Measurements from ENCODE around the gene ADGRF5.
"Not testable (repeated sequence)": the region's sequence is repeated elsewhere in the genome, so short reads cannot be mapped to it uniquely, and the experiment has no call there.

The ADGRF5 gene

DNA sequence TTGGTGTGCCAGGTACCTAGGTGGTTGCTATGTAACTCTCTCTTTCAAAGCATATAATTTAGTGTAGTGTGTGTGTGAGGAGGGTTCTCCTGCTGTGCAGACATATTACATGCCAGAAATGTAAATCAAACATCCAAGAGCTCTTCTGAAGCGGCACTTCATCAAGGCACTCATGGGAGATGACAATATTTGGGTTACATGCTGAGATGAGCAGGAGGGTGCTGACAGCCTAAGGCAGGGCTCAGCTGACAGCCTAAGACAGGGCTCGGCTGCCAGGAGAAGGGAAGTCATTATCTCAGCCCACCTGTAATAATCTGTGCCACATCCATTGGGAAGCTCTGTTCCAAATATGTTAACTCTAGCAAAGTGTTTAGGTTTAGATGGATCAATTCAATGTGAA, 39.1 kb downstream of the ADGRF5 start:
- DNase-seq = no peak

DNA sequence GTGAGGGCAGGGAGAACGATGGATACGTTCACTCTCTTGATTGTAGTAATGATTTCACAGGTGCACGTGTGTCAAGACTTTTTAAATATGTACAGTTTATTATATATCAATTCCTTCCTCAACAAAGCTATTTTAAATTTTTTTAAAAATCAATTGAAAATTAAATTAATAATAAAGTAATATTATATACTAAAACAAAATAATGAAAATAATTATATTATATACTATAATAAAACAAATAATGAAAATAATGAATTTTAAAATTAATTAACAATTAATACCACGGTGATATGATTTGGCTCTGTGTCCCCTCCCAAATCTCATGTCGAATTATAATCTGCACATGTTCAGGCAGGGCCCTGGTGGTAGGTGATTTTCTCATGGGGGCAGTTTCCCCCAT, 42.7 kb downstream of the ADGRF5 start:
- DNase-seq = no peak

DNA sequence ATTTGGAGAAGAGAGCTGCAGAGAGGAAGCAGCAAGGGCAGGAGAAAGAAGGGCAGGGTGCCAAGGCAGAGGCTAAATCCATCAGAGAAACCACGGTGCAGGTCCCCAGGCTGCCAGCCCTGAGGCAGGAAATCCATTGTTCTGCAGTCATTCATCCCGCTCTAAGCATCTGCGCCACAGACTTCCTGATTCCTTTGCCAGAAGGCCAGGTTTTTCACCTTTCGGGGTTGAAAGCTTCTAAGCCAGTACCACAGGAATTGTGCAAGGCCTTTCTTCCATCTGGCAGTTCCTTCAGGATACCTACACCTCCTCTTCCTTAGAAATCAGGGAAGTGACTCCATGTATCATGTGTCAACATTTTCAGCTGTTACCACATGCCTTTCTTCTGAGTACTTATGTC, 45.6 kb downstream of the ADGRF5 start:
- DNase-seq = no peak

DNA sequence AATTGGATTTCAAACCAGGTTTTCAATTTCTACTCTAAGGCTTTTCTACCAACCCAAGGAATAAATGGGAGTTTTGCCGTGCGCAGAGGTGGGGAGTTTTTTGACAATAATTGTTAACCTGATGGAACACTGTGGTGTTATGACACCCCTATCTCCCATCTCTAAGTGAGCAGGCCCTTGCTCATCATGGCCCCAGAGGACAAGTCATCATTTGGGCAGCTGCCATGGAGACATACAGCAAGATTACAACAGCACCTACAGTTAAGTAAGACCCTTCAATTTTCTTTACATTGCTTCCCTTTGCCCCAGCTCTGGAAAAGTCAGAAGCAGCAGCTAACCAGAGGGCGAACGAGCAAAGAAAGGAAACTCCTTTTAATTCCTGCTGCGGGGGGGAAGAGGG, 54.3 kb downstream of the ADGRF5 start:
- no peak for DNase-seq

DNA sequence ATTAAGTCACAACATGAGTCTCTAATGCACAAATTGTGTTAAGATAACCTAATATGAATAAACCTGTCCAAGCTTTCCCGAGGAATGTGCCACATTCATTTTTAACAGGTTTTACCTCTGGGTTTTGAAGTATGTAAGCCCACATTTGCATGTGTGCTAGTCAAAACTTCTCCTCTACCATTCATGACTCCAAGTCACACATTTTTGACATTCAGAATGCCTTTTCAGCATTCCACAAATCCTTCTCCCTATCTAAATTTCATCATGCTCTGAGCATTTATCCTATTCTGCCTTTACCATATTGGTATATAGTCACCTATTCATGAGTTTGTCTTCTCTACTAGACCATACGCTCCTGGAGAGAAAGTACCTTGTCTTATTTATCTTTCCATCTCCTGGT, 56.5 kb downstream of the ADGRF5 start:
- DNase-seq = no peak

DNA sequence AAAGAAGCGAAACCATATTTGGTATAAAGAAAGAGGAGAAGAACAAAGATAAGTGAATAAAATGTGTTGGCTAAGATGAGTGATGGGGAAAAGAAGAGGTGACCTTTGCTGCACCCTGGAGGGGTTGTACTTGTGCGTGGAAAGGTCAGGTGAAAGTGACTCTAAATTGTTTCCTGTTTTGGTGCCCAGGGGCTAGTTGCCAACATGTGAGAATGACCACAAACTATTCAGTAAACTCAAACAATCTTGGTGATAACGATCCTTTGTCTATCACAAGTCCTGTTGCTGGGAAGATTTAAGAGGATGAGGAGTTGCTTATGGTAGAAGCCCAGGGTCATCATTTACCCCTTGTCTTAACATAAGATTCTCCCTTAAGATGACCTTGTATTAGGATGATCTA, 57.9 kb downstream of the ADGRF5 start:
- DNase-seq = no peak

DNA sequence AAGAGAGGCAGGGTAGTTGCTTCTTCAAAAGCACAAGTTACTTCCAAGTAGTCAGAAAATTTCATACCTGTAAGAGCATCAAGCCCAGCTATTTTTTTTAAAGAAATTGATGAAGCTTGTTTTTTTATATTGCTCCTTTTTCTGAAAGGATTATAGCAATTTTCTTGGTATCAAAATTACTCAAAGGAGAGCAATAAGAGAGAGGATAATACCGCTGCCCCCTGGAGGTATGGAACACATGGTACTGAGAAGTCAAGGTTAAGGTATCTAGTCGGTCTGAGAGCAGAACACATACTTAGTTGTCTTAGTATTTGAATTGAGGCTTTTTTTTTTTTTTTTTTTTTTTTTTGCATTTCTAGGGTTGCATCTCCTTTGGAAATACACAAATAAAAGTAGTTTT, 59.4 kb downstream of the ADGRF5 start:
- DNase-seq = no peak

DNA sequence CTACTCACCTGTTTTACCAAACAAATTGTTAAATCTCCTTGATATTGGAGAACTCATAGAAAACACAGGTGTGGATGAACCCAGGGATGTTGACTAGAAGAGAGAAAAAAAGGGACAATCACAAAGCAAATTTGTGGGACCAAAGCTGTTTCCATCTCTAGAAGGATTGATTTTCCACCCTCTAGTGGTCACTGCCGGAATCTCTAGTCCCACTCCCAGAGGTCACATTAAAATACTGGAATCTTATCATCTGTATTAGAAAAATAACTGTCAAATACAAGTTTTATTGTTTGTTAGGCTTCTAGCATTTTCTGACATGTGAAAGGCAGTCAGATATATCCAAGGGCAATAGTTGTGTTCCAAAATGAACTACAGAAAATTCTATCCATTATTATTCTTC, 65.8 kb downstream of the ADGRF5 start:
- peak; percentile 28 for DNase-seq

DNA sequence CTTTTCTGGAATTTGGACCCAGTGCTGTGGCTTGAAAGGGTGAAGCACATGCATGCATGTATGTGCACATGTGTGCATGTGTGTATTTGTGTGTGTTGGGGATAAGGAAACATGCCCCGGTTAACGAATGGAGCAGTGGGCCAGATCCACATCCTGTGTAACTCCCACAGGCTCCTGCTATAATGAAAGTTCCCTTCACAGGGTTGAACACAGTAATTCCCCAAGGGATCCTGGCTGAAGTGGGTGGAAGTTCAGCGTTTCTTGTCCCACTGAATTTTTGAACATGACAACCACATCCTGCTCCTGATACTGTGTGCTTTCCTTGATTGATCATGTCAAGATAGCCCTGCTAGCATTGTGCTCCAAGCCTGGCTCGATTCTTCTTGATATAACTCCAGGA, 70.2 kb downstream of the ADGRF5 start:
- not testable (repeated sequence) for DNase-seq

DNA sequence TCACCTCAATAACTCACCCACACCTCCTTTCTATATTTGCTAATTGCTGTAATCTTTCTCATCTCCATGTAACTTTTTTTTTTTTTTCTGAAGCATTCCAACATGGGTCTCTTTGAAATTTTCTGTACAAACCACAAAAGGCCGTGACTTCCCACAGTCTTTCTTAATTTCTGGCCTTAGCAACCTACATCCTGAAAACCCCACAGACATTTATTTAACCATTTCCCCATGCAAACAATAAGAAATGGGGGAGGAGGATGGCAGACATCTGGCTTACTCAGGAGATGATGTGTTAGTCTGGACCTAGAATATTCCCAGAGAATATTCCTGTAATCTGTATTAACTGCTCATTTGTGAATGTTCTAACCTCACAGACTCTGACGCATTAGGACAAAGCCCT, 70.9 kb downstream of the ADGRF5 start:
- no peak for DNase-seq

DNA sequence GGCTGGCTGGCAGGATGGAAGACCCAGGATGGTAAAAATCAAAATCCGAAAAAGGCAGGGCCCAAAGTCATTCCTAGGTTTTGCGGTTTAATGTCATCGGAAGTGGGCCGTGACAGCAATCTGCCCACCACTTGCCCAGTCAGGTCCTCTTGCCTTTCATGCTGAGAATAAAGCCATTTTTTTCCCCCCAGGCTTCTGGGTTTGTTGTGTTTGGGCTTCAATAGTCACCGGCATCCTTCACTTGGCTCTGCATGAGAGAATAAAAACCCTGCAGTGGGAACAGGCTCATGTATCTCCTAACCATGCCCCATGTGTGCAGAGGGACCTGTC, 72.4 kb downstream of the ADGRF5 start:
- no peak for DNase-seq

DNA sequence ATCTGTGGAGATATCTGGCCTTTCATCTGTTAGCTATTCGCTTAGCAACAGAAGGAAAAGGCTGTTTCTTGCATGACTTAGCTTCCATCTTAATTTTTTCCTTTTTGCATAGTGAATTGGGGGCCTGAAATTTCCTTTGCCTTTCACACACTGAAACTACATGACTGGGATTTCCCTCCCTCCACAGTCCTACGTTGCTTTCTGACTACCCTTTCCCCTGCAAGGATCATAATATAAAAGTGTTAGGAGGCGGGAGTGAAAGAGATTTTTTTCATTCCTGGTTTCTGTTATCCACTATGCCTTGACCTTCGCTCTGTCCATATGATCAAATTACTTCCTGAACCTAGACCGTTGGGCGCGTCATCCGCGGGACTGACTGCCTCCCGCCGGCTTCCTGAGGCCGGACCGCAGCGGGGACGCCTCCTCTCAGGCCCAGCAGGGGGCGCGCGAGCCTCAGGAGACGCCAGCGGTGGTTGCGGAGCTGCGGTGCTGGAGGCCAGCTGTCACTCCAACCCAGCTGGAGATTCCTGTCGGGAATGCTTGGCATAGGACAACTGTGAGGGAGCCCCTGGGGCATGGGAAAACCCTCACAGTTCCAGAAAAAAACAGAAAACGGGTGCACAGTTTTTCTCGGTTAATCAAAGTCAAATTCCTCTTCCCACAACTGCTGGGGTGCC, 72.9 kb downstream of the ADGRF5 start:
- DNase-seq = peak; percentile 61

DNA sequence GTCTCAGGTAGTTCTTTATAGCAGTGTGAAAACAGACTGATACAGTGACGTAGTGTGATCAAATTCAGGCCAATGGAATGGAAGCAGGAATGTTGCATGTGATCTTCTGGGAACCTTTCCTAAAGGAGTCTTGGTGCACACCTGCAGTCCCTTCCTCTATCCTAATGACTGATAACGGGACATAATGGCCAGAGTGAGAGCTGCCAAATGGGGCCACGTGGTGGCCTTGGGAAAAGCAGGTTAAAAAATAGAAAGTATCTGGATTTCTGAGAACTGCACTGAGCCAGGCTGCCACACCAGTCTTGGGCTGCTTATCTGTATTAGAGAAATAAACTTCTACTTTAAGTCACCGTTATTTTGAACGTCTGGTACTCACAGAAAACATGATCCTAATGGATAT, 76.6 kb downstream of the ADGRF5 start:
- no peak for DNase-seq

DNA sequence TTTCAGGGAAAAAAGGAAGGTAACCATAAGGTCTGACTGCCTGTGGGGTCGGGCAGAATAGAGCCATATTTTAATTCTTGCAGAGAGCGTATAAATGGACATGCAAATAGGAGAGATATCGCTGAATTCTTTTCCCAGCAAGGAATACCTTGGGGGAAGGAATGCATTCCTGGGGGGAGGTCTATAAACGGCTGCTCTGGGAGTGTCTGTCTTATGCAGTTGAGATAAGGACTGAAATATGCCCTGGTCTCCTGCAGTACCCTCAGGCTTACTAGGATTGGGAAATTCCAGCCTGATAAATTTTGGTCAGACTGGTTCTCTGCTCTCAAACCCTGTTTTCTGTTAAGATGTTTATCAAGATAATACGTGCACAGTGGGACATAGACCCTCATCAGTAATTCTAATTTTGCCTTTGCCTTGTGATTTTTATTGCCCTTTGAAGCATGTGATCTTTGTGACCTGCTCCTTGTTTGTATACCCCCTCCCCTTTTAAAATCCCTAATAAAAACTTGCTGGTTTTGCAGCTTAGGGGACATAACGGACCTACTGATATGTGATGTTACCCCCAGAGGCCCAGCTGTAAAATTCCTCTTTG, 79.4 kb downstream of the ADGRF5 start:
- not testable (repeated sequence) for DNase-seq

DNA sequence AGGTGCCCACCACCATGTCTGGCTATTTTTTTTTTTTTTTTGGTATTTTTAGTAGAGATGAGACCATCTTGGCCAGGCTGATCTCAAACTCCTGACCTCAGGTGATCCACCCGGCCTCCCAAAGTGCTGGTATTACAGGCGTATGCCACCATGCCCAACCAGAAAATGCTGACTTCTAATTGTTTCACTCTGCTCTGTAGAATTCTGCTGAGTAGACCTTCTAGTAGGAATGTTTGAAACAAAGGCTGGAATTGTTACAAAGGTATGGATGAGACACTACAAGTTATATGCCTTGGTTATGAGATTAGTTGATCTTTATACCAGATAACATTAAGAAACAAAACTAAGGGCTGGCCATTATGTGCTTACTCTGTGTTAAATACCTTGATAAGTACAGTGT, 83.7 kb downstream of the ADGRF5 start:
- DNase-seq = no peak

DNA sequence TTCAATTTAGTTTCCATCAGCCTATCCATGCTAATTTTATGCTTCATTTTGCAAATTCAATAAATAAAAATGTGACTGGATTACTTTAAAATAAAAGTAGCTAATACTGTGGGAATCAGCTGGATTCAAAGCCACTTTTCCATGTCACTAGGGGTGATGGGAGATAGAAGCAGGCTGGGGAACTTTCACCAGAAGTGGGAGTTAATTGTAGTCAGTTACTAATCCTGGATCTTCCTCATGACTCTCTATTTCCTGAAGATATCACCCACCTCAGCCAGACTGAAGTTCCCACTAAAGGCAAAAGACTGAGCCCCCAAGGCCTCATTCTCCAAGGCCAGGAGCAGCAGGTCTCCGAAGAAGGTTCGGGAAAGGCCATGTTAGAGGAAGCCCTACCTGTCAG, 86.7 kb downstream of the ADGRF5 start:
- not testable (repeated sequence) for DNase-seq

DNA sequence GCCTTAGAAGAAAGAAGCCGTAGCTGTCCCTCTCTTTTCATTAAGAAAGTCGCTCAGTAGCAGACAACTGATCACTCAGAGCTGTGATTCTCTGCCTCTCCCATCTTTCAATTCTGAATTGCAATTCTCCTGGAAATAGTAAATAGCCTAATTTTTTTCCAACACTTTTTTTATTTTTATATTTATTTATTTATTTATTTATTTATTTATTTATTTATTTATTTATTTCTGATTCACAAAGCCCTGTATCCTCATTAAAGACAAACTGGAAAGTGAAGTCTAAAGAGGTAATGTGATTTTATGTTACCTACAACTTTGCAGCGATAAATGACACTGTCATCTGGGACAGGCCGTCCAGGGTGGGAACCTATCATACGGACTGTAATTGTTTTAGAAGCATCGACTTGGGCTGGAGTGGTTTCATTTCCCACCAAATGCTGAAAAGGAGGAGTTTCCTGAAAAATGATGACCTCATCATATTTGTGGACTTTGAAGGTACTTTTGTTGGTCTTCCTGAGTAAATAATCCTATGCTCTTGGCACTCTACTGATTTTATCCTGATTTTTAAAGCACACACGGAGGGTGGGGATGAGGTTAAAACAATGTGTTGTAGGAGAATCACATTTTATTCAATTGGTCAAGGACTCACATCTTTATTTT, 87.4 kb downstream of the ADGRF5 start:
- DNase-seq = not testable (repeated sequence)

DNA sequence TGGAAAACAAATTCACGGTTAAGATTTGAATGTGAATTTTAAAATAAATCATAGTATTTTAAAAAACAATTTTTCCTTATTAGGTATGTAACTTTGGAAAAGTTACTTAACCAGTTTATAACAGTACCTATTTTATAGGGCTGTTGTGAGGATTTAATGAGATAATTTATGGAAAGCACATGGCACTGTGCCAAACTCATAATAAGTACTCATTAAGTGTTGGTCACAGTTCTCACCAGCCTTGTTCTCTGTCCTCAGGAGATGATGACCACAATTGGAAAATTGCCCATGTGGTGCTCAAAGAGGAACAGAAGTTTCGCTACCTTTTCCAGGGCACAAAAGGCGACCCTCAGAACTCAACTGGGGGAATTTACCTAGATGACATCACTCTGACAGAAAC, 88.9 kb downstream of the ADGRF5 start:
- no peak for DNase-seq

DNA sequence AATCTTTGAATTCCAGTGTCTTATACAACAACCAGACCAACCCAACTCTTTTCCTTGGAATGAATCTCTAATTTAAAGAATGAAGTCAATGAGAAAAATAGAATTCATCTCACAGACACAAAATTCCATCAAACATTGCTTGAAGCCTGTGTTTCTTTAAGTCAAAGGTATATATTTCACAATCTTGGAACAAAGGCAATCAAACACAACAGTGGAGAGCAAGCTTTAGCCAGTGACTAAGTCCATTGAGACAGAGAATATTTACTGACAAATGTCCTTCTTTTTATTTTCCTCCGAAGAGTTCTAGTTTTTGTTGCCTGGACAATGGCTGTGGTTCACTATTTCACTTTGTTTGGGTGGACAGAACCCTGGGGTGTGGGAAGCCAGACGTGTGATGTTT, 92.8 kb downstream of the ADGRF5 start:
- DNase-seq = no peak

DNA sequence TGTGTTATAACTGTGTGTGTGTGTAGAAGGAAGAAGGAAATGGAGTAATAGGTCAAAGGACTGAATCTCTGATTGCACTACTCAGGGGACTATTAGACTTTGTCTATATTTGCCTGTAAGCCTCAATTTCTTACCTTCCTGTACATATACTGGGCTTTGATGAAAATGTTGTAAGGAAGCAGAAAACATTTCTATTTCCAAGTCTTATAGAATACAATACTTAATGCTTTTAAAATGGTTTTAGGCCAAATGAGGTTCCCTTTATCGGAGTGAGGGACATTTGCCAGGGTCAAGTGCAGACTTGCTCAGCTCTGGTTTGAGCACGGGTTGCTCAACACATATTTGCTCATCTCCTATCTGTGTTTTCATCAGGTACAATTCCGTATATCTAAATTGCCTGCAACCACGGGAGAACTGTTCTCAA, 100.3 kb downstream of the ADGRF5 start:
- DNase-seq = no peak

DNA sequence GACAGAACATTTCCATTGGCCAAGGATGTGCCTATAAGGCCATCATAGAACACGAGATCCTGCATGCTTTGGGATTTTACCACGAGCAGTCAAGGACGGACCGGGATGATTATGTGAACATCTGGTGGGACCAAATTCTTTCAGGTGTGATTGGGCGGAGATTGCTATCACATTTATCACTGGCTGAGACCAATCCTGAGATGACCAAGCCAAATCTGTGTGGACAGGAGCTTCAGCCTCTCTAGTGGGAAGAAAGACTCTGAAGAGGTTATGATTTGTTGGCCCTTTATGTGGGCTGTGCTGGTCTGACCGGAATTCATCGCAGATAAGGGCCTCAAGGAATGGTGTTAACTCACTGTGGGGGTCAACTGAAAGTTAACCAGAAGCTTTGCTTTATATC, 102.2 kb downstream of the ADGRF5 start:
- no peak for DNase-seq

DNA sequence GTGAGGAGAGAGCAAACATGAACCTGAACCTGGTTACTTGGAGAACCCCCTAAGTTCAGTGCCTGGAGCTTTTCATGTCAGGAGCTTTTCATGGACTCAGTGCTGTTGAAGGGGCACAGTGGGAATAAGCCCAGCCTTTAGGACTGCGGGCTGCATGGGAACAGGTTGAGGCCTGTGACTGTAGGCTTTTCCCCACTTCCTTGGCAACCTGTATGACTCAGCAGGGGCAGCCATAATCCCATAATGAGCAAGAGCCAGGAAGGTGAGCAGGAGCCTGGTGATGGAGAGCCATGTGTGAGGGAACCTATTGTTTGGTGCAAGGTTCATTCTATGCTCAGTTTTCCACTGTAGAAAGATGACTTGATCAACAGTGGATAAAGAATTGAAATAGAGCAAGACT, 105.1 kb downstream of the ADGRF5 start:
- no peak for DNase-seq

DNA sequence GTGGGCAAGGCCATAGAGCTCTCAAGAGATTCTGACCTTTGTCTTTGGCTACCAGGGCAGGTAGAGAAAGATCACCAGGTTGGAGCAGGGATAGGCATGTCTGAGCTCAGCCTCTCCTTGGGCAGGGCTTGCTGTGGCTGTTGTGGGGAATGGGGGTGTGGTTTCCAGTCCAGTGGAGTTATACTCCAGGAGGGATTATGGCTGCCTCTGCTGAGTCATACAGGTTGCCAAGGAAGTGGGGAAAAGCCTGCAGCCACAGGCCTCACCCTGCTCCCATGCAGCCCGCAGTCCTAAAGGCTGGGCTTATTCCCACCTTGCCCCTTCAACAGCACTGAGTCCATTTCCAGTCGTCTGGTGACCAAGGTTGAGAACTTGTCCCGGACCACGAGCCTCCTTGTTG, 106.6 kb downstream of the ADGRF5 start:
- no peak for DNase-seq

DNA sequence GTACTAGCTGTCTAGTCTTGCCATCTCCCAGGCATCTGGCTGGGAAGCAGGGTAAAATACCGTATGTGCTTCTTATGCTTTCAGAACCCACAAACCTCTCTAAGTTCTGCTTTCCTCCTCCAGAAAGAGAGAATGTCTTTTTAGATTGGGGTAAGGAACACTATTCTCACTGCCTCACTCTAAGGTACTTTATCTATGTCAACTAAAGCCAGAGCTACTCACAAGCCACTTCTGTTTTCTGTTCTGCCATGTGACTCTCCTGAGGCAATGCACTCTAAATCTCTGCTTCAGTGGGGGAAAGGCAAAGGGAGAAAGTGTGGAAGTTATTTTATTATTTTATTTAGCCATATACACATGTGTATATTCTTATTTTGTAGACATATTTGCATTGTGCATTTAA, 112.9 kb downstream of the ADGRF5 start:
- DNase-seq = no peak
